ENCODE data around the gene RPL36. TPM values are rescaled to one million over a fixed set of nuclear protein-coding genes. Genes with fewer than 3 reads are reported as not detected.

RPL36 gene
- total RNA-seq, 1 donor from 2014 or later, result 778 TPM

GRCh38 chr19:5666921-5667610, 23.0 kb upstream of the RPL36 start:
- no peak overlapping the region for H3K4me2 ChIP-seq
- no peak for DNase-seq (ENCODE audit: low spot score)
- Mint-ChIP-seq H3K27me3 (ENCODE audit: insufficient read depth, low read depth) (peaks cover 10% of the 10 kb centered on the region), H3K27ac (no peak overlapping the region), H3K9me3 (no peaks in the 10 kb centered on the region), H3K4me1 (no peaks in the 10 kb centered on the region), H3K4me3 (no peak overlapping the region), H3K36me3 (peaks cover 19% of the 10 kb centered on the region)
- no peaks in the 10 kb centered on the region for H3K4me1 ChIP-seq
- no peak overlapping the region for H2AFZ ChIP-seq (replicated peaks)
- H4K20me1 ChIP-seq (ENCODE audit: low read depth), result peaks cover 17% of the 10 kb centered on the region
- no peaks in the 10 kb centered on the region for H3K79me2 ChIP-seq (ENCODE audit: low read depth)
- TF ChIP-seq EZH2 (IDR thresholded peaks at IDR 0.05) (no peak), CTCF (IDR thresholded peaks at IDR 0.05) (no peak), EZH2phosphoT487 (IDR thresholded peaks at IDR 0.05) (no peak)
- H3K4me3 ChIP-seq, result no peak overlapping the region
- H3K36me3 ChIP-seq, result no peaks in the 10 kb centered on the region
- no peak overlapping the region for H3K9ac ChIP-seq
- peaks cover 7% of the 10 kb centered on the region for H3F3A ChIP-seq (ENCODE audit: low read depth)
- H3K27ac ChIP-seq, result no peak overlapping the region
- H3K9me3 ChIP-seq (ENCODE audit: low read depth), result no peaks in the 10 kb centered on the region
- no peaks in the 10 kb centered on the region for H3K27me3 ChIP-seq

- peaks cover 20% of the 10 kb centered on the region for H3K36me3 Mint-ChIP-seq
- H3K9me3 Mint-ChIP-seq, result no peaks in the 10 kb centered on the region
- TF ChIP-seq CTCF (IDR thresholded peaks at IDR 0.05) (no peak), EZH2phosphoT487 (IDR thresholded peaks at IDR 0.05) (no peak), EZH2 (IDR thresholded peaks at IDR 0.05) (no peak)
Observed at GRCh38 chr19:5667751-5668271, 22.3 kb upstream of the RPL36 start.

GRCh38 chr19:5669212-5669611, 20.9 kb upstream of the RPL36 start:
- Mint-ChIP-seq H3K4me1 (no peaks in the 10 kb centered on the region), H3K27me3 (ENCODE audit: insufficient read depth, low read depth) (peaks cover 10% of the 10 kb centered on the region), H3K4me3 (no peak overlapping the region), H3K27ac (no peak overlapping the region), H3K9me3 (no peaks in the 10 kb centered on the region), H3K36me3 (peaks cover 21% of the 10 kb centered on the region)
- Histone ChIP-seq H4K20me1 (ENCODE audit: low read depth) (peaks cover 8% of the 10 kb centered on the region), H3K9ac (no peak overlapping the region), H2AFZ (replicated peaks) (no peak overlapping the region), H3F3A (ENCODE audit: low read depth) (peaks cover 7% of the 10 kb centered on the region), H3K4me3 (no peak overlapping the region), H3K4me1 (no peaks in the 10 kb centered on the region), H3K27ac (no peak overlapping the region), H3K36me3 (no peaks in the 10 kb centered on the region), H3K79me2 (ENCODE audit: low read depth) (no peaks in the 10 kb centered on the region), H3K9me3 (ENCODE audit: low read depth) (no peaks in the 10 kb centered on the region), H3K4me2 (no peak overlapping the region), H3K27me3 (no peaks in the 10 kb centered on the region)
- TF ChIP-seq CTCF (IDR thresholded peaks at IDR 0.05) (no peak), EZH2 (IDR thresholded peaks at IDR 0.05) (no peak), EZH2phosphoT487 (IDR thresholded peaks at IDR 0.05) (no peak)
- DNase-seq (ENCODE audit: low spot score), result no peak

More at GRCh38 chr19:5667751-5668271, 22.3 kb upstream of the RPL36 start:
- Histone ChIP-seq H3K27ac (no peak overlapping the region), H3K79me2 (ENCODE audit: low read depth) (no peaks in the 10 kb centered on the region), H3K9me3 (ENCODE audit: low read depth) (no peaks in the 10 kb centered on the region), H3K27me3 (no peaks in the 10 kb centered on the region), H3K36me3 (no peaks in the 10 kb centered on the region), H3K4me1 (no peaks in the 10 kb centered on the region), H3K4me3 (no peak overlapping the region), H3K9ac (no peak overlapping the region), H4K20me1 (ENCODE audit: low read depth) (peaks cover 17% of the 10 kb centered on the region), H2AFZ (replicated peaks) (no peak overlapping the region), H3F3A (ENCODE audit: low read depth) (peaks cover 7% of the 10 kb centered on the region), H3K4me2 (no peak overlapping the region)
- DNase-seq (ENCODE audit: low spot score), result peak; percentile 40
- H3K27me3 Mint-ChIP-seq (ENCODE audit: insufficient read depth, low read depth), result peaks cover 10% of the 10 kb centered on the region
- no peaks in the 10 kb centered on the region for H3K4me1 Mint-ChIP-seq
- no peak overlapping the region for H3K4me3 Mint-ChIP-seq
- no peak overlapping the region for H3K27ac Mint-ChIP-seq

All from neural progenitor cell (in vitro differentiated cells).